Left lung (tissue), 10 donors: ENCODE data around the gene DNAJC3. TPM values are rescaled to one million over a fixed set of nuclear protein-coding genes. Genes with fewer than 3 reads are reported as not detected.
A peak's percentile ranks its signal among the peaks of the same experiment; 100 is the strongest.

Experiments
- ATAC-seq: fragments of 200-7000 bp; cut with Tn5 transposase; one replicate; pipeline ENCODE4 v1.9.1; 2020; ENCODE audit warnings: moderate library complexity
- DNase-seq, 4 donors: peaks; one replicate each; pipeline ENCODE4 v3.0.0-alpha.2; 2013 to 2020
- H3K27ac ChIP-seq, 2 donors: fragments of 200-600 bp; sonication (generic) in 1 of 2; one replicate each; pipeline versions ENCODE4 v1.5.0 to v1.8.0; 2020 to 2021
- H3K27me3 ChIP-seq, 2 donors: fragments of 200-600 bp; sonication (generic) in 1 of 2; one replicate each; pipeline versions ENCODE4 v1.5.0 to v1.8.0; 2020 to 2021
- H3K36me3 ChIP-seq, 2 donors: fragments of 200-600 bp; sonication (generic) in 1 of 2; one replicate each; pipeline versions ENCODE4 v1.5.0 to v1.8.0; 2020 to 2021
- H3K4me1 ChIP-seq, 2 donors: fragments of 200-600 bp; one replicate each; pipeline ENCODE4 v1.8.0; 2021
- H3K4me3 ChIP-seq, 2 donors: fragments of 200-600 bp; sonication (generic) in 1 of 2; one replicate each; pipeline versions ENCODE4 v1.5.0 to v1.8.0; 2020 to 2021; ENCODE audit warnings: mild to moderate bottlenecking in 1 of 2
- H3K9me3 ChIP-seq, 2 donors: fragments of 200-600 bp; sonication (generic) in 1 of 2; one replicate each; pipeline versions ENCODE4 v1.5.0 to v1.8.0; 2020 to 2021
- intact Hi-C, 2 donors: fragments of 100-400 bp; cut with DNase I; formaldehyde crosslinking; loops; one replicate each; pipeline versions ENCODE4 v1.11.2 to v1.14.2; 2022
- polyA plus RNA-seq, 6 donors: library from polyadenylated mRNA; unstranded; fragments of 120-200 nt; gene quantifications; one replicate each; pipeline ENCODE4 v1.2.1, GENCODE V29; 2013; ENCODE audit not compliant: insufficient read length in 6 of 6
- total RNA-seq, 2 donors: library from RNA; stranded (reverse); fragmentation: NEBNext Ultra II Directional; extraction: Animal tissue kit (Norgen Biotek cat#: 25700); gene quantifications; one replicate each; pipeline ENCODE4 v1.2.1, GENCODE V29; 2021
- TF ChIP-seq, protein P1 (sequence below), 2 donors: fragments of 200-600 bp; sonication (generic) in 1 of 2; IDR thresholded peaks; one replicate each; pipeline versions ENCODE4 v1.5.0 to v1.8.0; 2021; ENCODE audit warnings: antibody characterized with exemption in 2 of 2
- donor health status: DM: no; HTN: yes; CAD: no.
- donor health status: DM: no; HTN: no; CAD: no.

DNAJC3 gene
- total and polyA plus RNA-seq, 8 donors = 26.1 to 87.8 (median 33.1) TPM

DNA sequence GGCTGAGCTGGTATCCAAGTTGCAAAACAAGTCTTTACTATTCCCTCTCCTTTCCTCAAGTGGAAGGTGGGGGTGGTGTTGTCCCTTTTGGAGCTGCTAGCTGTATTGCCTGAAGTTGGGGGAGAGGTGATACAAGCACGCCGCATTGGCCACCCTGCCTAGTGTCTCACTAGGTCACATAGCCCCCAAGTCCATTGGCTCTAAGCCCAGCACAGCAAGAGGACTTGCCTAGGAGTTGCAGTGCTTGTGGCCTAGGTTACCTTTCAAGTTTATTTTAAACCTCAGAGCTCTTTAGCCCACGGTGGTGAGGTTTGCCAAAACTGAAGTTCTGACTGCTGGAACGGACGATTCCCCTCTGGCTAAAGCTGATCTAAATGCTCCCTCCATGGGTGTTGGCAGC is 5.3 kb upstream of the DNAJC3 start:
- Histone ChIP-seq H3K27me3 (no peaks in the 10 kb centered on the region), H3K27ac (no peak overlapping the region), H3K9me3 (peaks cover 0 to 60% of the 10 kb centered on the region in 2 donors), H3K4me1 (peaks cover 0 to 20% of the 10 kb centered on the region in 2 donors), H3K36me3 (peaks cover 0 to 4% of the 10 kb centered on the region in 2 donors), H3K4me3 (no peak overlapping the region)
- intact Hi-C loops = no loop called here
- TF ChIP-seq, protein P1, sequence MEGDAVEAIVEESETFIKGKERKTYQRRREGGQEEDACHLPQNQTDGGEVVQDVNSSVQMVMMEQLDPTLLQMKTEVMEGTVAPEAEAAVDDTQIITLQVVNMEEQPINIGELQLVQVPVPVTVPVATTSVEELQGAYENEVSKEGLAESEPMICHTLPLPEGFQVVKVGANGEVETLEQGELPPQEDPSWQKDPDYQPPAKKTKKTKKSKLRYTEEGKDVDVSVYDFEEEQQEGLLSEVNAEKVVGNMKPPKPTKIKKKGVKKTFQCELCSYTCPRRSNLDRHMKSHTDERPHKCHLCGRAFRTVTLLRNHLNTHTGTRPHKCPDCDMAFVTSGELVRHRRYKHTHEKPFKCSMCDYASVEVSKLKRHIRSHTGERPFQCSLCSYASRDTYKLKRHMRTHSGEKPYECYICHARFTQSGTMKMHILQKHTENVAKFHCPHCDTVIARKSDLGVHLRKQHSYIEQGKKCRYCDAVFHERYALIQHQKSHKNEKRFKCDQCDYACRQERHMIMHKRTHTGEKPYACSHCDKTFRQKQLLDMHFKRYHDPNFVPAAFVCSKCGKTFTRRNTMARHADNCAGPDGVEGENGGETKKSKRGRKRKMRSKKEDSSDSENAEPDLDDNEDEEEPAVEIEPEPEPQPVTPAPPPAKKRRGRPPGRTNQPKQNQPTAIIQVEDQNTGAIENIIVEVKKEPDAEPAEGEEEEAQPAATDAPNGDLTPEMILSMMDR (IDR thresholded peaks at IDR 0.05) = no peak
- ATAC-seq = no peak
- DNase-seq = peak in 1 of 4 donors; percentile 30

DNA sequence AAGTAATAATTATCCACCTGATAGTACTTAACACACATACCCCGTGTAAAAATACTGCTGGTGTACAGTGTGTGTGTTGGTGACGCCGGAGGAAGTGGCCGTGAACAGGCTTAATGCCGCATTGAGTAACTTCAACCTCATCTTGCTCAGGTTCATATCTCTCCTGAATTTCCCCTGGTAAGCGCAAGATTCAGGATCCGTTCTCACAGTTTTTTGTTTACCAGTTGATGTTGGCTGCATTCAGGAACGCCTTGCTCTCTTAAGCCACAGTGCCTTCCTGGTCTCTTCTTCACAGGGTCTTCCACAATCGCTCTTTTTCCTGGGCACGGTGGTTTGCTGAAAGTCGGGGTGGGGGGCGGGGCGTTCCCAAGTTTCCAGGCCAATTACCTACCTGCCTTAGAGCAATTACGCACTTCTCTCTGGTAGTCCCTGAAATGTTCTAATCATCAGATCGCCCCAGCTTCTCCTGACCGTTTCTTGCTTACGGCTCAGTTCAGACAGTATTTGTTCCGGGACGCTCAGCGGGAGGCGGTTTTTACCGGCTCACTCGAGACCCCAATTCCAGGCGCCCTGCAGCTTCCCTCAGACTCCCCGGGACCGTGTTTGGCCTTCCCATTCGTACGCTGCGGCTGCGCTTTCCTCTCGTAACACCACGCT is 706 bp upstream of the DNAJC3 start:
- H3K27ac ChIP-seq = peak overlapping the region; percentile 95 to 99
- H3K27me3 ChIP-seq = no peaks in the 10 kb centered on the region
- peaks cover 0 to 15% of the 10 kb centered on the region in 2 donors for H3K9me3 ChIP-seq
- ATAC-seq = peak; percentile 17
- intact Hi-C loops = no loop called here
- peaks cover 14 to 51% of the 10 kb centered on the region in 2 donors for H3K4me1 ChIP-seq
- H3K36me3 ChIP-seq = peaks cover 0 to 4% of the 10 kb centered on the region in 2 donors
- TF ChIP-seq, protein P1 (IDR thresholded peaks at IDR 0.05) = no peak
- H3K4me3 ChIP-seq = peak overlapping the region; percentile 80 to 82
- DNase-seq = peak in 2 of 4 donors; percentile 44 to 57

DNA sequence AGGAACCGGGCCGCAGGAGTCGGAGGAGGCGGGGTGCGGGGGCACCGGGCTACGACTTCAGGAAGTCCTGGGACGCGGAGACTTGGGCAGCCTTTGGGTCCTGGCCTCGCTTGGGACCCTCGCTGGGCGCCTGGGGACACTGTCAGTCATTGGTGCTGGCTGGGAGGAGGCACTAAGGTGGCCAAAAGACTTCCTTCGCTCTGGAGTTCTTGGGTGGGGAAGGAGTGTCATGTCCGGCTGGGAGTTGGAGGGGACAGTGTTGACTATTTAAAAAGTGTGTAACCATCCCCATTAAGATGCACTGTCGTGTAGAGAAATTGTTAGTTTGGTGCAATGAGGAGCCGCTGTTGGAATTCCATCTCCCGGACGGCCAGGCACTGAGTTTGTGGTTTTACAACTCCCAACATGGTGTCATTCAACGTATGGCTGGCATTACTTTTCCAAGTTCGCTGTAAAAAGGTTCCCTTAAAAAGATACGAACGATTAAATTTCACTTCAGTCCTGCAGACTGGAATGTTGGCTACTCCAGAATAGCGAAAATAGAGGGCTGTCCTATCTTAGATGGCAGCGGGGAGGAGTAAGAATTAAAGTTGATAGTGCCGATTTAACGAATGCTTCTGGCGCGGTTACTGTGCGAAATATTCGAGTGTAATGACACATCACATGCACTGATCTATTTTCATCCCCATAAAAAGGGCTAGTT is 776 bp downstream of the DNAJC3 start:
- peaks cover 14 to 66% of the 10 kb centered on the region in 2 donors for H3K4me1 ChIP-seq
- ATAC-seq (no peak), DNase-seq (peak in 3 of 4 donors; percentile 19 to 68 (median 34))
- peak overlapping the region; percentile 95 to 99 for H3K27ac ChIP-seq
- H3K36me3 ChIP-seq = no peaks in the 10 kb centered on the region
- no peaks in the 10 kb centered on the region for H3K27me3 ChIP-seq
- peak overlapping the region; percentile 80 to 82 for H3K4me3 ChIP-seq
- peaks cover 0 to 6% of the 10 kb centered on the region in 2 donors for H3K9me3 ChIP-seq
- TF ChIP-seq, protein P1 (IDR thresholded peaks at IDR 0.05) = no peak
- intact Hi-C loops = no loop called here

DNA sequence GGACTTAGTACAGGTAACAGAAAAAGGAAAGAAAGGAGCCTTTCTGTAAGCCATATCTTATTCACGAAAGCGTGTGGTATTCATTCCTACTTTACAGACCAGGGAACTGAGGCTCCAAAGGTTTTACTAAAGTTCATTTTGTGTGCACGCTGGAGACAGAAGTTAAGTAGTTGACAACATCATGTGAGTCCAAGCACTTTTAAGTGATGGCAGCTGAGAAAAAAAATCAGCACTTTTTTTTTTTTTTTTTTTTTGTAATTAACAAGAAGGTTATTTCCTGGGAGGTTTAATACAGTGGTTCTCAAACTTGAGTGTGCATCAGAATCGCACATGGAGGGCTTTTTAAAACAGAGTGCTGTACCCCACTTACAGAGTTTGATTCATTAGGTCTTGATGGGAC is 2.0 kb downstream of the DNAJC3 start:
- Histone ChIP-seq H3K4me1 (peaks cover 14 to 78% of the 10 kb centered on the region in 2 donors), H3K27ac (peak overlapping the region in 1 of 2 donors; percentile 99), H3K36me3 (no peaks in the 10 kb centered on the region), H3K9me3 (no peaks in the 10 kb centered on the region), H3K27me3 (no peaks in the 10 kb centered on the region), H3K4me3 (peak overlapping the region in 1 of 2 donors; percentile 80)
- ATAC-seq (no peak), DNase-seq (no peak)
- intact Hi-C loops = no loop called here
- TF ChIP-seq, protein P1 (IDR thresholded peaks at IDR 0.05) = no peak

DNA sequence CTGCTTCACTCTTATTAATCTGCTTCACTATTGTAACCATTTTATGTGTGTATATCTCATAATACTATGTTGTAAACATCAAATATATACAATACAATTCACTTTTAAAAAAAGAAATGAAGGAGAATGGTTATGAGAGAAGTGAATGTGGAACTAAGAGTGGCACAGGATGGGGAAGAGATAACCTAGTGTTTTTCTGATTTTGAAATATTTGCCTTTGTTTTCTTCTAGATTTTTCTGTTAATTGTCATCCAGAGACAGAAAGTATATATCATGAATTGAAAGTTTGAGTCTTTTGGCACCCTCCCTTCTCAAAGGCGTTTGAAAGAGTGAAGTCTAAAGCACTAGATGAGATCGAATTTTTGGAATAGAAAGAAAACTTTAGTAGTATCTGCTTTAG is 2.8 kb downstream of the DNAJC3 start:
- Histone ChIP-seq H3K36me3 (no peaks in the 10 kb centered on the region), H3K27ac (peak overlapping the region; percentile 2 to 60)
- intact Hi-C loops = no loop called here

More for the DNA sequence above, 2.8 kb downstream of the DNAJC3 start:
- Histone ChIP-seq H3K9me3 (no peaks in the 10 kb centered on the region), H3K4me1 (peaks cover 14 to 80% of the 10 kb centered on the region in 2 donors), H3K4me3 (peak overlapping the region in 1 of 2 donors; percentile 80), H3K27me3 (no peaks in the 10 kb centered on the region)
- DNase-seq (no peak), ATAC-seq (no peak)
- TF ChIP-seq, protein P1 (IDR thresholded peaks at IDR 0.05) = no peak
